Measurements from ENCODE around the gene CPTP.

The CPTP gene

DNA sequence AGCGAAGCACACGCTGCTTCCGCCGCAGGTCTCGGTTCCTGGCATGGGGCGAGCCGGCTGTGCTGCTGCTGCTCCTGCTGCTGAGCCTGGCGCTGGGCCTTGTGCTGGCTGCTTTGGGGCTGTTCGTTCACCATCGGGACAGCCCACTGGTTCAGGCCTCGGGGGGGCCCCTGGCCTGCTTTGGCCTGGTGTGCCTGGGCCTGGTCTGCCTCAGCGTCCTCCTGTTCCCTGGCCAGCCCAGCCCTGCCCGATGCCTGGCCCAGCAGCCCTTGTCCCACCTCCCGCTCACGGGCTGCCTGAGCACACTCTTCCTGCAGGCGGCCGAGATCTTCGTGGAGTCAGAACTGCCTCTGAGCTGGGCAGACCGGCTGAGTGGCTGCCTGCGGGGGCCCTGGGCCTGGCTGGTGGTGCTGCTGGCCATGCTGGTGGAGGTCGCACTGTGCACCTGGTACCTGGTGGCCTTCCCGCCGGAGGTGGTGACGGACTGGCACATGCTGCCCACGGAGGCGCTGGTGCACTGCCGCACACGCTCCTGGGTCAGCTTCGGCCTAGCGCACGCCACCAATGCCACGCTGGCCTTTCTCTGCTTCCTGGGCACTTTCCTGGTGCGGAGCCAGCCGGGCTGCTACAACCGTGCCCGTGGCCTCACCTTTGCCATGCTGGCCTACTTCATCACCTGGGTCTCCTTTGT, 9.1 kb downstream of the CPTP start:
- Histone ChIP-seq H2AFZ (ENCODE audit: low read depth) (no peak overlapping the region), H3K79me2 (ENCODE audit: insufficient read depth, low read depth) (no peaks in the 10 kb centered on the region), H3K4me3 (IDR thresholded peaks at IDR 0.05; ENCODE audit: insufficient read depth, low read depth, low read length) (no peak overlapping the region), H3K4me1 (ENCODE audit: low read depth, poor library complexity, severe bottlenecking) (no peaks in the 10 kb centered on the region), H3K27ac (no peak overlapping the region), H4K20me1 (ENCODE audit: insufficient read depth) (no peaks in the 10 kb centered on the region), H3K36me3 (ENCODE audit: insufficient read depth) (no peaks in the 10 kb centered on the region), H3K4me2 (no peak overlapping the region), H3K27me3 (ENCODE audit: insufficient read depth, low read depth) (no peaks in the 10 kb centered on the region), H3K9ac (no peak overlapping the region)
- TF ChIP-seq, protein P1, sequence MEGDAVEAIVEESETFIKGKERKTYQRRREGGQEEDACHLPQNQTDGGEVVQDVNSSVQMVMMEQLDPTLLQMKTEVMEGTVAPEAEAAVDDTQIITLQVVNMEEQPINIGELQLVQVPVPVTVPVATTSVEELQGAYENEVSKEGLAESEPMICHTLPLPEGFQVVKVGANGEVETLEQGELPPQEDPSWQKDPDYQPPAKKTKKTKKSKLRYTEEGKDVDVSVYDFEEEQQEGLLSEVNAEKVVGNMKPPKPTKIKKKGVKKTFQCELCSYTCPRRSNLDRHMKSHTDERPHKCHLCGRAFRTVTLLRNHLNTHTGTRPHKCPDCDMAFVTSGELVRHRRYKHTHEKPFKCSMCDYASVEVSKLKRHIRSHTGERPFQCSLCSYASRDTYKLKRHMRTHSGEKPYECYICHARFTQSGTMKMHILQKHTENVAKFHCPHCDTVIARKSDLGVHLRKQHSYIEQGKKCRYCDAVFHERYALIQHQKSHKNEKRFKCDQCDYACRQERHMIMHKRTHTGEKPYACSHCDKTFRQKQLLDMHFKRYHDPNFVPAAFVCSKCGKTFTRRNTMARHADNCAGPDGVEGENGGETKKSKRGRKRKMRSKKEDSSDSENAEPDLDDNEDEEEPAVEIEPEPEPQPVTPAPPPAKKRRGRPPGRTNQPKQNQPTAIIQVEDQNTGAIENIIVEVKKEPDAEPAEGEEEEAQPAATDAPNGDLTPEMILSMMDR (conservative IDR thresholded peaks at IDR 0.05; ENCODE audit: low read depth, low read length): no peak

DNA sequence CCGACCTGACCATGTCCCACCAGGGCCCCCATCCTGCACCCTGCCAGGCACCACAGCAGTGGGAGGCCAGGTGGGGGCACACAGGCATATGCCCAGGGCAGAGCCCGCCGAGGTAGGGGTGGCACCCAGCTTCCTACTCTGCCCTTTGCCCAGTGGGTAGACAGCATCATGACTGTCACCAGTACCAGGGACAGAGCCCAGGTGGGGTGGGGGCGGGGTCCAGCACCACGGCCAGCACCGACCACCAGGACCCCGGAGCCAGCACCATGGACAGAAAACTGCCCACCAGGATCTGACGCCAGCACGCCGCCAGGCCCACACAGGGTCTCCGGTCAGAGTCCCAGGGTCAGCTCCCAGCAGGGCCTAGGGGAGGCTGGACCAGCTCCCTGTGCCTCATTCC, 10.2 kb downstream of the CPTP start:
- Histone ChIP-seq H4K20me1 (ENCODE audit: insufficient read depth) (no peaks in the 10 kb centered on the region), H3K79me2 (ENCODE audit: insufficient read depth, low read depth) (no peaks in the 10 kb centered on the region), H3K4me2 (no peak overlapping the region), H3K27ac (no peak overlapping the region), H2AFZ (ENCODE audit: low read depth) (no peak overlapping the region), H3K36me3 (ENCODE audit: insufficient read depth) (no peaks in the 10 kb centered on the region), H3K4me3 (IDR thresholded peaks at IDR 0.05; ENCODE audit: insufficient read depth, low read depth, low read length) (no peak overlapping the region), H3K9ac (no peak overlapping the region), H3K27me3 (ENCODE audit: insufficient read depth, low read depth) (no peaks in the 10 kb centered on the region), H3K4me1 (ENCODE audit: low read depth, poor library complexity, severe bottlenecking) (no peaks in the 10 kb centered on the region)
- TF ChIP-seq, protein P1 (conservative IDR thresholded peaks at IDR 0.05; ENCODE audit: low read depth, low read length): no peak

GRCh38 chr1:1335283-1335682, 10.7 kb downstream of the CPTP start:
- Histone ChIP-seq H3K27me3 (ENCODE audit: insufficient read depth, low read depth) (no peaks in the 10 kb centered on the region), H3K9ac (no peak overlapping the region), H3K4me1 (ENCODE audit: low read depth, poor library complexity, severe bottlenecking) (no peaks in the 10 kb centered on the region), H3K36me3 (ENCODE audit: insufficient read depth) (no peaks in the 10 kb centered on the region), H3K27ac (no peak overlapping the region), H2AFZ (ENCODE audit: low read depth) (no peak overlapping the region), H4K20me1 (ENCODE audit: insufficient read depth) (no peaks in the 10 kb centered on the region), H3K79me2 (ENCODE audit: insufficient read depth, low read depth) (no peaks in the 10 kb centered on the region), H3K4me3 (IDR thresholded peaks at IDR 0.05; ENCODE audit: insufficient read depth, low read depth, low read length) (no peak overlapping the region), H3K4me2 (no peak overlapping the region)
- TF ChIP-seq, protein P1 (conservative IDR thresholded peaks at IDR 0.05; ENCODE audit: low read depth, low read length): no peak

DNA sequence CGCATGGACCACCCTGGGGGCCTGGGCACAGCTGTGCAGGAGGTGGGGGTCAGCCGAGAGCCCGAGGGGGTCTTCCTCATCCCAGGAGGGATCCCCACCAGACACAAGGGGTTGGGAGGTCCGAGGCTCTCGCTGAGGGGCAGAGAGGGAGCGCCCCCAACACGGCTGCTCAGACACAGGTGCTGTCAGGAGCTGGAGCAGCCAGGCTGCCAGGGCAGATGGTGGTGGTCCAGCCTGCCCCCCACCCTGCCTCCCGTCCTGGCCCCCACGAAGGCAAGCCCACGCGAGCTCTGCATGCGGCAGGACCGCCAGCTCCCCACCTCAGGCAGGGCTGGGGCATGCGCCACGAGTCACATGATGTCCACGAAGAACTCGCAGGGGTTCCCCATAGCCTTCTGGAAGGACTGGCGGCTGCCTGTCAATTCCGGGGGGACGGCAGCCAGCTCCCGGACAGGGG, 11.2 kb downstream of the CPTP start:
- Histone ChIP-seq H3K4me3 (IDR thresholded peaks at IDR 0.05; ENCODE audit: insufficient read depth, low read depth, low read length) (no peak overlapping the region), H4K20me1 (ENCODE audit: insufficient read depth) (no peaks in the 10 kb centered on the region), H3K27ac (no peak overlapping the region), H3K36me3 (ENCODE audit: insufficient read depth) (no peaks in the 10 kb centered on the region), H2AFZ (ENCODE audit: low read depth) (no peak overlapping the region), H3K4me2 (no peak overlapping the region), H3K4me1 (ENCODE audit: low read depth, poor library complexity, severe bottlenecking) (no peaks in the 10 kb centered on the region), H3K27me3 (ENCODE audit: insufficient read depth, low read depth) (no peaks in the 10 kb centered on the region), H3K9ac (no peak overlapping the region), H3K79me2 (ENCODE audit: insufficient read depth, low read depth) (no peaks in the 10 kb centered on the region)
- TF ChIP-seq, protein P1 (conservative IDR thresholded peaks at IDR 0.05; ENCODE audit: low read depth, low read length): no peak

Measured in KMS-11 (cell line).